SKM-1 treated with dmso at 0.1 percent for 144 hours (cell line): Measurements from ENCODE around the gene CREB3L2.
"Not testable (repeated sequence)": the region's sequence is repeated elsewhere in the genome, so short reads cannot be mapped to it uniquely, and the experiment has no call there.

Source experiments
- DNase-seq: peaks from one replicate; lab custom pipeline; 2025; ENCODE audit not compliant: unreplicated experiment; lab: John Stamatoyannopoulos, UW

The CREB3L2 gene

GRCh38 chr7:138001529-138002095, at the start of gene CREB3L2:
Gene CREB3L2 (minus strand): TSS chr7:138002086. CDS start chr7:138001705, 381 bp downstream.
- peak; percentile 33 for DNase-seq

GRCh38 chr7:138049505-138050116, 47.7 kb upstream of the CREB3L2 start:
- DNase-seq: no peak

GRCh38 chr7:138047907-138048306, 46.0 kb upstream of the CREB3L2 start:
- DNase-seq: no peak

- no peak for DNase-seq
Observed at GRCh38 chr7:138044897-138045296, 43.0 kb upstream of the CREB3L2 start.

GRCh38 chr7:138040063-138040462, 38.2 kb upstream of the CREB3L2 start:
- not testable (repeated sequence) for DNase-seq

- DNase-seq: no peak
Observed at GRCh38 chr7:138036135-138036534, 34.2 kb upstream of the CREB3L2 start.

GRCh38 chr7:138033241-138033640, 31.4 kb upstream of the CREB3L2 start:
- DNase-seq: no peak

- DNase-seq: no peak
Observed at GRCh38 chr7:138032770-138033169, 30.9 kb upstream of the CREB3L2 start.

GRCh38 chr7:138032186-138032585, 30.3 kb upstream of the CREB3L2 start:
- no peak for DNase-seq

- DNase-seq: no peak
Observed at GRCh38 chr7:138030679-138031351, 28.9 kb upstream of the CREB3L2 start.

GRCh38 chr7:138029941-138030340, 28.1 kb upstream of the CREB3L2 start:
- no peak for DNase-seq

GRCh38 chr7:138029126-138029525, 27.2 kb upstream of the CREB3L2 start:
- DNase-seq: no peak

- DNase-seq: no peak
Observed at GRCh38 chr7:138027100-138027499, 25.2 kb upstream of the CREB3L2 start.

- no peak for DNase-seq
Observed at GRCh38 chr7:138025215-138026186, 23.6 kb upstream of the CREB3L2 start.

- no peak for DNase-seq
Observed at GRCh38 chr7:138024765-138025164, 22.9 kb upstream of the CREB3L2 start.

GRCh38 chr7:138024343-138024691, 22.4 kb upstream of the CREB3L2 start:
- DNase-seq: no peak

- DNase-seq: no peak
Observed at GRCh38 chr7:138023618-138024342, 21.9 kb upstream of the CREB3L2 start.

- no peak for DNase-seq
Observed at GRCh38 chr7:138021889-138022288, 20.0 kb upstream of the CREB3L2 start.

- DNase-seq: no peak
Observed at GRCh38 chr7:138017992-138018391, 16.1 kb upstream of the CREB3L2 start.

GRCh38 chr7:138015096-138015495, 13.2 kb upstream of the CREB3L2 start:
- no peak for DNase-seq

GRCh38 chr7:138014686-138015085, 12.8 kb upstream of the CREB3L2 start:
- DNase-seq: no peak
